SK-N-MC (cell line): Measurements from ENCODE around the gene MLLT3.

Experiments used
- EZH2 ChIP-seq: fragments of 200-600 bp; sonication (generic); IDR thresholded peaks from one replicate; pipeline ENCODE4 v1.6.1; 2017; ENCODE audit warnings: antibody characterized with exemption
- POLR2AphosphoS5 ChIP-seq: IDR thresholded peaks from 2 replicates; pipeline ENCODE4 v1.6.1; 2012; ENCODE audit warnings: mild to moderate bottlenecking, low read depth, low read length, borderline replicate concordance

- TF ChIP-seq POLR2AphosphoS5 (no peak), EZH2 (no peak)
Observed at GRCh38 chr9:20406344-20406743, 216.0 kb downstream of the MLLT3 start.
